ENCODE results near the gene NFAT5.

The NFAT5 gene

GRCh38 chr16:69741951-69742904 is 176.5 kb downstream of the NFAT5 start:
- no peak for DNase-seq (ENCODE audit: low spot score)

- no peak for DNase-seq (ENCODE audit: low spot score)
Observed at GRCh38 chr16:69744363-69745231, 178.8 kb downstream of the NFAT5 start.

- no peak for DNase-seq (ENCODE audit: low spot score)
Observed at GRCh38 chr16:69745232-69745612, 179.5 kb downstream of the NFAT5 start.

- no peak for DNase-seq (ENCODE audit: low spot score)
Observed at GRCh38 chr16:69745959-69746358, 180.2 kb downstream of the NFAT5 start.

GRCh38 chr16:69747115-69747514 is 181.3 kb downstream of the NFAT5 start:
- DNase-seq (ENCODE audit: low spot score) = no peak

GRCh38 chr16:69748694-69749345 is 183.1 kb downstream of the NFAT5 start:
- DNase-seq (ENCODE audit: low spot score) = no peak

GRCh38 chr16:69754143-69754468 is 188.3 kb downstream of the NFAT5 start:
- DNase-seq (ENCODE audit: low spot score) = no peak
